ENCODE data around the gene U2AF1L4. TPM values are rescaled to one million over a fixed set of nuclear protein-coding genes. Genes with fewer than 3 reads are reported as not detected.

The U2AF1L4 gene
- total RNA-seq, 2 donors from 2014 or later = 71.0 to 83.6 TPM

GRCh38 chr19:35718345-35719041 lies 26.7 kb downstream of the U2AF1L4 start:
- Mint-ChIP-seq H3K27me3 (ENCODE audit: low read depth) (no peaks in the 10 kb centered on the region), H3K4me3 (peak overlapping the region; percentile 90 to 91), H3K9me3 (no peaks in the 10 kb centered on the region), H3K27ac (peak overlapping the region; percentile 92), H3K4me1 (ENCODE audit: low read depth) (peaks cover 42% of the 10 kb centered on the region), H3K36me3 (ENCODE audit: insufficient read depth in 2 of 2) (peaks cover 25 to 44% of the 10 kb centered on the region in 2 donors)
- no peak for ATAC-seq (replicated peaks in 1 of 2)
- DNase-seq = peak; percentile 64 to 70

GRCh38 chr19:35717665-35718344 lies 27.4 kb downstream of the U2AF1L4 start, which contains the start of gene KMT2B:
KMT2B (plus strand) TSS chr19:35718003; CDS start chr19:35718019, 16 bp downstream.
- ATAC-seq (replicated peaks in 1 of 2) = no peak
- DNase-seq = peak in 1 of 2 donors; percentile 96

GRCh38 chr19:35716801-35717664 lies 28.2 kb downstream of the U2AF1L4 start:
- peak overlapping the region; percentile 89 for H3K4me3 Mint-ChIP-seq
- H3K4me1 Mint-ChIP-seq (ENCODE audit: low read depth) = peaks cover 42% of the 10 kb centered on the region
- no peaks in the 10 kb centered on the region for H3K27me3 Mint-ChIP-seq (ENCODE audit: low read depth)
- H3K36me3 Mint-ChIP-seq (ENCODE audit: insufficient read depth in 2 of 2) = peaks cover 25 to 36% of the 10 kb centered on the region in 2 donors
- peak overlapping the region; percentile 88 for H3K27ac Mint-ChIP-seq
- no peaks in the 10 kb centered on the region for H3K9me3 Mint-ChIP-seq
- DNase-seq (peak; percentile 92 to 98), ATAC-seq (replicated peaks in 1 of 2) (peak; percentile 66 to 73)

More at GRCh38 chr19:35717665-35718344, 27.4 kb downstream of the U2AF1L4 start, which contains the start of gene KMT2B:
- Mint-ChIP-seq H3K36me3 (ENCODE audit: insufficient read depth in 2 of 2) (peaks cover 25 to 40% of the 10 kb centered on the region in 2 donors), H3K4me3 (peak within 1 kb of the TSS; percentile 90 to 91), H3K27ac (peak within 1 kb of the TSS; percentile 92), H3K4me1 (ENCODE audit: low read depth) (peaks cover 42% of the 10 kb centered on the region), H3K9me3 (no peaks in the 10 kb centered on the region), H3K27me3 (ENCODE audit: low read depth) (no peaks in the 10 kb centered on the region)

GRCh38 chr19:35715981-35716800 lies 29.0 kb downstream of the U2AF1L4 start:
- DNase-seq (no peak), ATAC-seq (replicated peaks in 1 of 2) (no peak)
- Mint-ChIP-seq H3K27me3 (ENCODE audit: low read depth) (no peaks in the 10 kb centered on the region), H3K27ac (peak overlapping the region; percentile 88), H3K9me3 (no peaks in the 10 kb centered on the region), H3K4me3 (peak overlapping the region; percentile 89), H3K36me3 (ENCODE audit: insufficient read depth in 2 of 2) (peaks cover 25 to 29% of the 10 kb centered on the region in 2 donors), H3K4me1 (ENCODE audit: low read depth) (peaks cover 46% of the 10 kb centered on the region)

- Mint-ChIP-seq H3K4me1 (ENCODE audit: low read depth) (peaks cover 53% of the 10 kb centered on the region), H3K27me3 (ENCODE audit: low read depth) (no peaks in the 10 kb centered on the region), H3K9me3 (no peaks in the 10 kb centered on the region), H3K27ac (no peak overlapping the region), H3K36me3 (ENCODE audit: insufficient read depth in 2 of 2) (peaks cover 25 to 26% of the 10 kb centered on the region in 2 donors), H3K4me3 (peak overlapping the region; percentile 89)
- no peak for DNase-seq
- no peak for ATAC-seq (replicated peaks in 1 of 2)
These were observed 29.8 kb downstream of the U2AF1L4 start for GRCh38 chr19:35715355-35715809.

- Mint-ChIP-seq H3K27ac (peak overlapping the region; percentile 94), H3K9me3 (no peaks in the 10 kb centered on the region), H3K4me1 (ENCODE audit: low read depth) (peaks cover 54% of the 10 kb centered on the region), H3K27me3 (ENCODE audit: low read depth) (no peaks in the 10 kb centered on the region), H3K36me3 (ENCODE audit: insufficient read depth in 2 of 2) (peaks cover 23 to 24% of the 10 kb centered on the region in 2 donors), H3K4me3 (peak overlapping the region; percentile 89)
- DNase-seq (peak in 1 of 2 donors; percentile 54), ATAC-seq (replicated peaks in 1 of 2) (no peak)
These were observed 30.4 kb downstream of the U2AF1L4 start for GRCh38 chr19:35714601-35715354.

GRCh38 chr19:35713904-35714495 lies 31.2 kb downstream of the U2AF1L4 start:
- peaks cover 21 to 24% of the 10 kb centered on the region in 2 donors for H3K36me3 Mint-ChIP-seq (ENCODE audit: insufficient read depth in 2 of 2)
- peak overlapping the region; percentile 89 for H3K4me3 Mint-ChIP-seq
- no peaks in the 10 kb centered on the region for H3K27me3 Mint-ChIP-seq (ENCODE audit: low read depth)
- peak overlapping the region; percentile 94 for H3K27ac Mint-ChIP-seq
- DNase-seq (no peak), ATAC-seq (replicated peaks in 1 of 2) (no peak)
- H3K4me1 Mint-ChIP-seq (ENCODE audit: low read depth) = peaks cover 55% of the 10 kb centered on the region
- H3K9me3 Mint-ChIP-seq = no peaks in the 10 kb centered on the region

- Mint-ChIP-seq H3K4me3 (peak overlapping the region; percentile 89), H3K4me1 (ENCODE audit: low read depth) (peaks cover 60% of the 10 kb centered on the region), H3K9me3 (no peaks in the 10 kb centered on the region), H3K27ac (peak overlapping the region; percentile 94), H3K36me3 (ENCODE audit: insufficient read depth in 2 of 2) (peaks cover 20 to 24% of the 10 kb centered on the region in 2 donors), H3K27me3 (ENCODE audit: low read depth) (no peaks in the 10 kb centered on the region)
- ATAC-seq (replicated peaks in 1 of 2) (no peak), DNase-seq (no peak)
These were observed 31.7 kb downstream of the U2AF1L4 start for GRCh38 chr19:35713506-35713850.

GRCh38 chr19:35712567-35713505 lies 32.4 kb downstream of the U2AF1L4 start:
- H3K9me3 Mint-ChIP-seq = no peaks in the 10 kb centered on the region

GRCh38 chr19:35710784-35711723 lies 34.2 kb downstream of the U2AF1L4 start:
- peaks cover 14 to 17% of the 10 kb centered on the region in 2 donors for H3K36me3 Mint-ChIP-seq (ENCODE audit: insufficient read depth in 2 of 2)
- H3K27ac Mint-ChIP-seq = peak overlapping the region; percentile 94
- H3K4me3 Mint-ChIP-seq = peak overlapping the region; percentile 72 to 89
- DNase-seq (peak; percentile 78 to 86), ATAC-seq (replicated peaks in 1 of 2) (peak; percentile 57 to 60)
- peaks cover 60% of the 10 kb centered on the region for H3K4me1 Mint-ChIP-seq (ENCODE audit: low read depth)
- H3K9me3 Mint-ChIP-seq = no peaks in the 10 kb centered on the region
- H3K27me3 Mint-ChIP-seq (ENCODE audit: low read depth) = no peaks in the 10 kb centered on the region

More at GRCh38 chr19:35712567-35713505, 32.4 kb downstream of the U2AF1L4 start:
- H3K36me3 Mint-ChIP-seq (ENCODE audit: insufficient read depth in 2 of 2) = peaks cover 20 to 24% of the 10 kb centered on the region in 2 donors
- DNase-seq (peak; percentile 85 to 86), ATAC-seq (replicated peaks in 1 of 2) (peak; percentile 45 to 46)
- peak overlapping the region; percentile 94 for H3K27ac Mint-ChIP-seq
- no peaks in the 10 kb centered on the region for H3K27me3 Mint-ChIP-seq (ENCODE audit: low read depth)
- peaks cover 60% of the 10 kb centered on the region for H3K4me1 Mint-ChIP-seq (ENCODE audit: low read depth)
- peak overlapping the region; percentile 89 for H3K4me3 Mint-ChIP-seq

All from activated T-cell treated with anti-CD3 and anti-CD28 coated beads, Interleukin-2, amount 50 U/mL, for 72 hours (primary cell).